ENCODE measurements around the gene CCL5.

DNA sequence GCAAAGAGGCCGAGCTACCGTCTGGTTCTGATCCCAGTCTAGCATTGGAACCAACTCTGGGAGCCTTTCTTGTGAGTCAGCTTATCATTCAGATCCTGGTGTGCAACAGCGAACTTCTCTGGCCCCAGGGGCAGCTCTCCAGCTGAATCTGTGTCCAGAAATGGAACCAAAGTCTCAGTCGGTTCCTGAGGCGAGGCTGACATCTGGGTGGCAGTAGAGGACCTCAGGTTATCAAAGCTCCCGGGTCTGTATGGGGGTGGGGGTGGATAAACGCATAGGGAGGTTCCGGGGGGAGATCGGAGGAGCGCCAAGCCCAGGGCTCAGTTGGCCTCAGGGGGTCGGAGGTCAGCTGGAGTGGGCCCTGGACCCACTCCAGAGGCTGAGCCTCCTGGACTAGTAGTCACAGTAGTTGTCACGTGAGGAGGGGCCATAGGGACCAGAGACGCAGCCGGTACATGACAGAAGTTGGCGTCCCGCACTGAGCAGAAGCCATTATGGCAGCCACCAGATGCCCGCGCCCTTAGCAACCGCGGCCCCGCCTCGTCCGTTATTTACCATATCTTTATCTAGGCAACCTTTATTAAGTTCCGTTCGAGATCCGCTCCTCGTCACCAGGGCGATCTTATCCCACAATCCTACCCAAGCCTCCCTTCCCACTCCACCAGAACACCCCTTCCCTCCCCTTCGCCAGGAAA lies 37.5 kb upstream of the CCL5 start:
- TF ChIP-seq ZNF19 (tag by site-specific recombination; IDR thresholded peaks at IDR 0.05; ENCODE audit: low read depth), result no peak
- TF ChIP-seq, protein P1, sequence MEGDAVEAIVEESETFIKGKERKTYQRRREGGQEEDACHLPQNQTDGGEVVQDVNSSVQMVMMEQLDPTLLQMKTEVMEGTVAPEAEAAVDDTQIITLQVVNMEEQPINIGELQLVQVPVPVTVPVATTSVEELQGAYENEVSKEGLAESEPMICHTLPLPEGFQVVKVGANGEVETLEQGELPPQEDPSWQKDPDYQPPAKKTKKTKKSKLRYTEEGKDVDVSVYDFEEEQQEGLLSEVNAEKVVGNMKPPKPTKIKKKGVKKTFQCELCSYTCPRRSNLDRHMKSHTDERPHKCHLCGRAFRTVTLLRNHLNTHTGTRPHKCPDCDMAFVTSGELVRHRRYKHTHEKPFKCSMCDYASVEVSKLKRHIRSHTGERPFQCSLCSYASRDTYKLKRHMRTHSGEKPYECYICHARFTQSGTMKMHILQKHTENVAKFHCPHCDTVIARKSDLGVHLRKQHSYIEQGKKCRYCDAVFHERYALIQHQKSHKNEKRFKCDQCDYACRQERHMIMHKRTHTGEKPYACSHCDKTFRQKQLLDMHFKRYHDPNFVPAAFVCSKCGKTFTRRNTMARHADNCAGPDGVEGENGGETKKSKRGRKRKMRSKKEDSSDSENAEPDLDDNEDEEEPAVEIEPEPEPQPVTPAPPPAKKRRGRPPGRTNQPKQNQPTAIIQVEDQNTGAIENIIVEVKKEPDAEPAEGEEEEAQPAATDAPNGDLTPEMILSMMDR (tag by site-specific recombination; IDR thresholded peaks at IDR 0.05), result no peak
